OCI-LY3 (cell line): ENCODE results near the gene CCDC134.

Source experiments
- H2AFZ ChIP-seq: fragments of 200-600, 300-600 bp; shearing (Covaris generic); 2 replicates; pipeline ENCODE4 v1.6.0; 2014; ENCODE audit warnings: antibody characterized with exemption, low read depth, low read length
- H3K27ac ChIP-seq: fragments of 200-600, 300-600 bp; sonication (generic); 2 replicates; pipeline ENCODE4 v1.5.1; 2014; ENCODE audit warnings: mild to moderate bottlenecking, low read length, moderate library complexity, mixed read lengths
- H3K27me3 ChIP-seq: fragments of 200-600, 300-600 bp; sonication (generic); 2 replicates; pipeline ENCODE4 v1.6.1; 2014; ENCODE audit warnings: low read depth, low read length, mixed read lengths
- H3K36me3 ChIP-seq: fragments of 200-600, 300-600 bp; sonication (generic); replicated peaks from 2 replicates; pipeline ENCODE3; 2014; ENCODE audit warnings: low read depth, low read length, mixed read lengths
- H3K4me1 ChIP-seq: fragments of 300-600, 200-600 bp; sonication (generic); 2 replicates; pipeline ENCODE4 v1.6.1; 2014; ENCODE audit warnings: low read length, mixed read lengths
- H3K4me2 ChIP-seq: fragments of 200-600, 300-600 bp; sonication (generic); 2 replicates; pipeline ENCODE4 v1.6.1; 2014; ENCODE audit warnings: low read length, mixed read lengths
- H3K4me3 ChIP-seq: fragments of 300-600, 200-600 bp; sonication (generic); 2 replicates; pipeline ENCODE4 v1.5.1; 2014; ENCODE audit warnings: antibody characterized with exemption, mild to moderate bottlenecking, low read length, moderate library complexity
- H3K79me2 ChIP-seq: fragments of 300-600, 200-600 bp; shearing (Covaris generic); 2 replicates; pipeline ENCODE4 v1.6.1; 2014; ENCODE audit warnings: mild to moderate bottlenecking, low read length, mixed read lengths
- H3K9ac ChIP-seq: fragments of 300-600, 200-600 bp; shearing (Covaris generic); 2 replicates; pipeline ENCODE4 v1.6.0; 2014; ENCODE audit warnings: mild to moderate bottlenecking, low read length, moderate library complexity
- H3K9me3 ChIP-seq: fragments of 200-600, 300-600 bp; shearing (Covaris generic); 2 replicates; pipeline ENCODE4 v1.6.1; 2014; ENCODE audit warnings: low read length, mixed read lengths; ENCODE audit not compliant: insufficient read depth
- H4K20me1 ChIP-seq: fragments of 200-600, 300-600 bp; sonication (generic); 2 replicates; pipeline ENCODE4 v1.6.1; 2016; ENCODE audit warnings: low read length, mixed read lengths; ENCODE audit not compliant: insufficient read depth
- EZH2phosphoT487 ChIP-seq: fragments of 200-600 bp; shearing (Covaris generic); IDR thresholded peaks from 2 replicates; pipeline ENCODE4 v1.6.1; 2018; ENCODE audit warnings: antibody characterized with exemption, mixed run types, low read depth
- TF ChIP-seq, protein P1 (sequence below): fragments of 200-600, 300-600 bp; sonication (generic); IDR thresholded peaks from 2 replicates; pipeline ENCODE4 v1.5.1; 2014; ENCODE audit warnings: antibody characterized with exemption, low read length, low read depth

CCDC134 gene

DNA sequence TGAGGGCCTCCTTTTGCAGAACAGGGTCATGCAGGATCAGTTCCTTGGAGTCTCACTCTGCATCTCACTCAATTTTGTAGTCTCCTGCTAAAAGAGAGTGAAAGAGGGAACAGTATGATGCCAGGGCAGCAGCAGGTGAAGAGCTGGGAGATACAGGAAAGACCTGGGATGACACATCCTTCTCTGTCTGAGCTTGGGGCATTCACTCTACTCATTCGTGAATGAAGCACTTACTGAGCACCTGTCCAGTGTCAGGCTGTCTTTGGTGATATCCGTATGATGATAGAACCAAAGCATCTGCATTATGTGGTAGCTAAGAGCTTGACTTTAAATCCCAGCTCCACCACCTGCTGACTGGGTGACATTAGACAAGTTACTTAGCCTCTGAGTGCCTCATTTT lies 46.8 kb downstream of the CCDC134 start:
- Histone ChIP-seq H3K79me2 (peaks cover 100% of the 10 kb centered on the region), H3K9me3 (no peaks in the 10 kb centered on the region), H3K4me2 (no peak overlapping the region), H3K27me3 (no peaks in the 10 kb centered on the region), H4K20me1 (peaks cover 96% of the 10 kb centered on the region), H2AFZ (no peak overlapping the region), H3K4me3 (no peak overlapping the region), H3K27ac (no peak overlapping the region), H3K36me3 (peaks cover 49% of the 10 kb centered on the region), H3K4me1 (peaks cover 10% of the 10 kb centered on the region), H3K9ac (no peak overlapping the region)
- TF ChIP-seq, protein P1, sequence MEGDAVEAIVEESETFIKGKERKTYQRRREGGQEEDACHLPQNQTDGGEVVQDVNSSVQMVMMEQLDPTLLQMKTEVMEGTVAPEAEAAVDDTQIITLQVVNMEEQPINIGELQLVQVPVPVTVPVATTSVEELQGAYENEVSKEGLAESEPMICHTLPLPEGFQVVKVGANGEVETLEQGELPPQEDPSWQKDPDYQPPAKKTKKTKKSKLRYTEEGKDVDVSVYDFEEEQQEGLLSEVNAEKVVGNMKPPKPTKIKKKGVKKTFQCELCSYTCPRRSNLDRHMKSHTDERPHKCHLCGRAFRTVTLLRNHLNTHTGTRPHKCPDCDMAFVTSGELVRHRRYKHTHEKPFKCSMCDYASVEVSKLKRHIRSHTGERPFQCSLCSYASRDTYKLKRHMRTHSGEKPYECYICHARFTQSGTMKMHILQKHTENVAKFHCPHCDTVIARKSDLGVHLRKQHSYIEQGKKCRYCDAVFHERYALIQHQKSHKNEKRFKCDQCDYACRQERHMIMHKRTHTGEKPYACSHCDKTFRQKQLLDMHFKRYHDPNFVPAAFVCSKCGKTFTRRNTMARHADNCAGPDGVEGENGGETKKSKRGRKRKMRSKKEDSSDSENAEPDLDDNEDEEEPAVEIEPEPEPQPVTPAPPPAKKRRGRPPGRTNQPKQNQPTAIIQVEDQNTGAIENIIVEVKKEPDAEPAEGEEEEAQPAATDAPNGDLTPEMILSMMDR = no peak
- TF ChIP-seq EZH2phosphoT487 = no peak

DNA sequence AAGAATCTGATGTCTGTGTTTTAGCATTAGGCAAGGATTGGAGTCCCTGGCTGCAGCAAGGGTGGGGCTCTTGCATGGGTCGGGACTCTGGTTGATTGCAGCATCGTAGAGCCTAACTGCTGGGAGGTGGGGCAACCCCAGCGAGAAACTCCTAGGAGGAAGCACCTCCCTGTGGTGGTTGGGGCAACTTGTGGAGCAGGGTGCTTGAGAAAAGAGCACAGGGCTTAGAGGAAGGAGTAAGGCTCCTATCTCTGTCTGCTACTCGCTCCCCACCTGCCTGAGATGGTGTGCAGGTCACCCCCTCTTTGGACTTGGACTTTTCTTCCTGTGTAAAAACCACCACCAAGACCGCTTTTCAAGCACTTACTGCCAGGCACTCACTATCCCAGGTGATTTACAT lies 48.0 kb downstream of the CCDC134 start:
- Histone ChIP-seq H4K20me1 (peaks cover 96% of the 10 kb centered on the region), H2AFZ (no peak overlapping the region), H3K27me3 (no peaks in the 10 kb centered on the region), H3K4me3 (no peak overlapping the region), H3K79me2 (peaks cover 100% of the 10 kb centered on the region), H3K4me2 (no peak overlapping the region), H3K27ac (no peak overlapping the region), H3K9ac (no peak overlapping the region), H3K36me3 (peaks cover 46% of the 10 kb centered on the region), H3K9me3 (no peaks in the 10 kb centered on the region), H3K4me1 (peaks cover 4% of the 10 kb centered on the region; the same call in 1 of the 2 replicates)
- no peak for TF ChIP-seq EZH2phosphoT487
- TF ChIP-seq, protein P1 = no peak

DNA sequence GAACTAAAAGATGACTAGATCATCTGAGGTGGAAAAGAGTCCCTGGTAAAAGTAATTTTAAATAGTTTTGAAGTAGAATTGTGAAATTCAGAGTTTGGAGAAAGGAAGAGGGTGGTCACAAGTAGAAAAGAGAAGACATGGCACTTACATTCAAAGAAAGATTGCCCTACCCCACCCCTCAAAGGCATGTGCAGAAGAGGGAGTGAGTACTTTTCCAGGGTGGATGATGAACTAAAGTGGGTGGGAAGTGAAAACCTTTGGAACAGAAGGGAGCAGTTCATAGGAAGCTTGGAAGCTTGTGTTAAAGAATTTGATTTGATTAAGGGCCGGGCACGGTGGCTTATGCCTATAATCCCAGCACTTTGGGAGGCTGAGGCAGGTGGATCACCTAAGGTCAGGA lies 56.0 kb downstream of the CCDC134 start:
- no peak overlapping the region for H3K4me3 ChIP-seq
- no peak overlapping the region for H2AFZ ChIP-seq
- H4K20me1 ChIP-seq = peaks cover 99% of the 10 kb centered on the region
- no peak overlapping the region for H3K9ac ChIP-seq
- peaks cover 11% of the 10 kb centered on the region for H3K4me1 ChIP-seq
- H3K27ac ChIP-seq = no peak overlapping the region
- peaks cover 29% of the 10 kb centered on the region for H3K36me3 ChIP-seq
- H3K9me3 ChIP-seq = no peaks in the 10 kb centered on the region
- H3K79me2 ChIP-seq = peaks cover 100% of the 10 kb centered on the region
- TF ChIP-seq, protein P1 = no peak
- TF ChIP-seq EZH2phosphoT487 = no peak
- H3K27me3 ChIP-seq = no peaks in the 10 kb centered on the region
- no peak overlapping the region for H3K4me2 ChIP-seq

DNA sequence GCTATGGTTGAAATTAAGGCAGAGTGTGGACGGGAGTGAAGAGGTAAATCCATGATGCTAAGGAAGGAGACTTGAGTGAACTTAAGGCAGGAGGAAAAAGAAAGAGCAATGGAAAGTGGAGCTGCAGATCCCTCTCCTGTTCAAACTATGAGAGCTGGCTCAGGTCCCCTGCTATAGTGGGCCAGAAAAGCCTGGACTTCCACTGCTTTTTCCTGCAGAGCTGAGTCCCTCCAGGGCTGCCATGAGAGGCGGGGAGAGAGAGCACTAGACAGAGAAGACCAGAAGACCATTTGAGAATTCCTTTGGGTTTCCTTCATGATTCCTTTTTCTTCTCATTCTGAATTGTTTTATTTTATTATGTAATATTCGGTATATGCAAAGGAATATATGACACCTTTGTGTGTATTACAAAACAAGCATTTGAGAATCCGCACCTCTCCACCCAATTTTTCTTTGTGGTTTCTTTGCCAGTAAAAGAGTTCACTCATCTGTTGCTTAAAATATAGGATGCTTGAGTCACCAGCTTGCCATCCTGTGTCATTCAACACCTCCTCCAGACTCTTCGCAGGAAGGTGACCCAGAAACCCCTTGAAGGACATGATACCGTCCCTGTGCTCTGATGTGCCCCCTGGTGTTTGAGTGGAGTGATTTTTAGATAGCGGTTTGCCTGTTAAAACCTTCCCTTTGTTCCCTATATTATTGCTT lies 56.8 kb downstream of the CCDC134 start:
- peaks cover 19% of the 10 kb centered on the region for H3K4me1 ChIP-seq
- H3K27ac ChIP-seq = no peak overlapping the region
- H3K4me3 ChIP-seq = no peak overlapping the region
- H2AFZ ChIP-seq = no peak overlapping the region
- peaks cover 100% of the 10 kb centered on the region for H3K79me2 ChIP-seq
- no peaks in the 10 kb centered on the region for H3K9me3 ChIP-seq
- H3K36me3 ChIP-seq = peaks cover 29% of the 10 kb centered on the region
- H3K9ac ChIP-seq = no peak overlapping the region
- no peaks in the 10 kb centered on the region for H3K27me3 ChIP-seq
- H3K4me2 ChIP-seq = no peak overlapping the region
- peaks cover 99% of the 10 kb centered on the region for H4K20me1 ChIP-seq
- TF ChIP-seq, protein P1 = peak; percentile 60
- no peak for TF ChIP-seq EZH2phosphoT487
